CD4-positive, alpha-beta T cell treated with Interferon alpha-2 for 1 hour (primary cell): ENCODE results near the gene RTF2.

Source experiments
- DNase-seq, 2 donors: peaks; one replicate each; pipeline ENCODE4 v3.0.0-alpha.2; 2020 to 2022

The RTF2 gene

GRCh38 chr20:56468316-56469076, at the start of gene RTF2:
TSS of gene RTF2 (plus strand) at chr20:56468627. CDS start at chr20:56468698, 71 bp downstream.
- DNase-seq: peak; percentile 95 to 97

GRCh38 chr20:56420028-56420427, 48.4 kb upstream of the RTF2 start:
- DNase-seq: no peak

DNA sequence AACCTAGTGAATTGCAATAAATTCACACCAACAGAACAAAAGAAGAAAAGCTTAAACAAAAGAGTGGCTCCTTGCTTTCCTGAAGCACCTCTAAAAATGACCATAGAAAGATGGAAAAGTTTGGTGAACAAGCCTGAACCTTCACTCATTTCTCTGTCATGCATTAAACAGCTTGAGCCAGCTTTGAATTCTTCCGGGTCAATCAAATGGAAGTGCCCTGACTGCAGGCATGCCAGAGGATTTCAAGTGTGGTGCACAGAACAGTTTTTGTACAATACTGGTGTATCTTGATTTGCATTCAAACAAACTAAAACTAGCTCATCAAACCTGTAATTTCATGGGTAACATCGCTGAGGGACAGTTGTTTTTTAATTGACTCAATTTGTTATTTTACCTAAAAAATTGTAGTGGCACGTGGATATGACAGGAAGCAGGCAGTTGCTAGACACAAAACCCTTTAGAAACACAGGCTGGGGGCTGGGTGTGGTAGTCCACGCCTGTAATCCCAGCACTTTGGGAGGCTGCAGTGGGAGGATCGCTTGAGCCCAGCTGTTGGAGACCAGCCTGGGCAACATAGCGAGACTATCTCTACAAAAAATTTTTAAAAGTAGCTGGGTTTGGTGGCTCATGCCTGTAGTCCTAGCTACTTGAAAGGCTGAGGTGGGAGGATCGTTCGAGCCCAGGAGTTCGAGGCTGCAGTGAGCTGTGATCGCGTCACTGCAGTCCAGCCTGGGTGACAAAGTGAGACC, 47.3 kb upstream of the RTF2 start:
- no peak for DNase-seq

- no peak for DNase-seq
Measured at GRCh38 chr20:56422076-56422823, 46.2 kb upstream of the RTF2 start.

DNA sequence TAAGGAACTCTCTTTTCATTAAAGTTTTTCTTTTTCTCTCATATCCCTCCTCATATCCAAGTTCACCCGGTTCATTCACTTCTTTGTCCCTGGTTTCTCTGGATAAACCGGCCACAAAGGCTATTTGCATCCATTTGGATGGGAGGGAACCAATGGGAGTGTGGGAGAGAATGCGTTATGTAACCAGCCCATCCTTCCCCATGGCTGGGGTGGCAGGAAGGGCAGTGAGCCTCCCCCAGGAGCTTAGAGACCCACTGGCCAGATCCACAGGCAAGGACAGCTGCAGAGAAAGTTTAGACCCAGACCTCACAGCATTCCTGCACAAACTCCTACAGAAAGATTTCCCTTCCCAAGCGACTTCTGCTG, 45.6 kb upstream of the RTF2 start:
- DNase-seq: no peak

- DNase-seq: no peak
Measured at GRCh38 chr20:56423211-56423610, 45.2 kb upstream of the RTF2 start.

DNA sequence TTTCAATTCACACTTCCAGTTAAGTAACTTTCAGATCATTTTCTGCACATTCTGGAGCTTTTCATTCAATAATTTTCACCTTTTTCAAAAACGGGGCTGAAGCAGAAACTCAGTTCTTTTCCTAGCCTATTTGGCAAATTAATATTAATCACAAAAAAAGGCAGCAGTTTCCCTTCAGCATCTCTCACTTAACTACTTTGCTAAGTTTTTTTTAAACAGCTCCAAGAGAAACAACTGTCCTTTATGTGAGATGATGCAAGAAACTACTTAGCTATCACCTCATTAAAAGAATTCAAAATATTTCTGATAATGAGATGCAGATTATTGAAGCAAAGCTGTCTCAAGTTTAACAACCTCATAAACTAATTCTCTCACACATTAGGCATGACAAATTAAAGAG, 44.5 kb upstream of the RTF2 start:
- DNase-seq: no peak

GRCh38 chr20:56424931-56425330, 43.5 kb upstream of the RTF2 start:
- no peak for DNase-seq

DNA sequence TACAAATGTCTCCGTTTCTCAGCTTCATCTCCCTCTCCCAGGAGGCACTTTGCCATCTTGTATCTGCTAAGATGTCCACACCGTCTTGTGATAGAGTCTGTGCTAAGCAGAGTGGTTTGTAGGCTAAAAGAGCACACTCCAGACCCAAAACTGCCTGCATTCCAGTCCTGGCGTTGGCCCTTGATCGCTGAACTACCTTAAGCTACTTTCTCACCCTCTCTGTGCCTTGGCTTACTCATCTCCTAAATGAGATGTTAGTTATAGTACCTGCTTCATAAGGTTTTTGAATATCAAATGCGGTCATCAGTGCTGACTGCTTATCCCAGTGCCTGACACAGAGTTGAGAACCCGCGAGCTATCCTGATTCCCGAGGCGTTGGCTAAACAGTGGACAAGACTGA, 42.4 kb upstream of the RTF2 start:
- no peak for DNase-seq

DNA sequence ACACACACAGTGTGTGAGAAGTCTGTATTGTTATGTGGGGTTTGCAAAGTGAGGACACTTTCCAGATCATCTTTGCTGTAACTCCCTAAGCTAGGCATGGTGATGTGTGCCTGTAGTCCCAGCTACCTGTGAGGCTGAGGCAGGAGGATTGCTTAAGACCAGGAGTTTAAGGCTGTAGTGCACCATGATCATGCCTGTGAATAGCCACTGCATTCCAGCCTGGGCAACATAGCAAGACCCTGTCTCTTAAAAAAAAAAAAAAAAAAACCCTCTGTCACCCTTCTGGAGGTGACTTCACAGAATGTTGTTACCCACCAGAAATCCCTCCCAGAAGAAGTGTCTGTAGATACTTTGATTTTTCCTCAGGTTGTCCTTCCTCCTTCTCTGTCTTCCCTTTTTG, 41.5 kb upstream of the RTF2 start:
- DNase-seq: no peak

GRCh38 chr20:56427797-56428196, 40.6 kb upstream of the RTF2 start:
- DNase-seq: no peak

- no peak for DNase-seq
Measured at GRCh38 chr20:56428410-56428809, 40.0 kb upstream of the RTF2 start.

DNA sequence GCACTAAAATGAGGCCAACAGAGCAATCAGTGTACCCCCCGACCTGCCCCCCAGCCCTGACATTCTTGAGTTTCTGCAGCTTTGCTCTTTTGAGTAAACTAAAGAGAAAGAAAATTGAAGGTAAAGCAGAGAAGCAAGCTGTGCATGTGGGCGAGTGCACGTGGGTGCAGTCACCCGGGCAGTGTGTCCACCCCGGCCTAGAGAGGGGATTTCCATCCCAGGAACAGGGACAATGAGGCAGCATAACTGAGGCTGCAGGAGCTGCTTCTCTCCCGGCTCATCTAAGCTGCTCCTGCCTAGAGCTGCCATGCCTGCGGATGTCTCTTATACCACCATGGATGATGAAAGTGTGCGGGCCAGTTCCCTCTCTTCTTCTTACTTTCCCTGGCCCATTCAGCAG, 39.5 kb upstream of the RTF2 start:
- no peak for DNase-seq

DNA sequence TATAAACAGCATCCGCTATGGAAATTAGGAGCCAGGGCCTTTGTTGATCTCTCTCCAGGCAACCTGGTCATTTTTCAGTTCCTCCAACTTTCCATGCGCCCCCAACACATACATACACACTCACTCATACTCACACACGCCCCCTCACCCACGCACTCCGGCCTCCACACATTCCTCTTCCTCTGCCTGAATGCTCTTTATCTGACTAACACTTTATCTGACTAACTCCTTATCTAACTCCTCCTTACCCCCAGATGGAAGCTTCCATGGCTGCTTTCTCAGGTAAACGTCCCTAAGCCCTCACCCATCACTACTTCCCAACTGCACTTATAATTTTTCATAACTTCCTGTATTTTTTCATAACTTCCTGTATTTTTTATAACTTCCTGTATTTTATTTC, 38.9 kb upstream of the RTF2 start:
- DNase-seq: no peak

GRCh38 chr20:56429941-56430340, 38.5 kb upstream of the RTF2 start:
- DNase-seq: no peak

GRCh38 chr20:56430461-56430860, 38.0 kb upstream of the RTF2 start:
- no peak for DNase-seq

DNA sequence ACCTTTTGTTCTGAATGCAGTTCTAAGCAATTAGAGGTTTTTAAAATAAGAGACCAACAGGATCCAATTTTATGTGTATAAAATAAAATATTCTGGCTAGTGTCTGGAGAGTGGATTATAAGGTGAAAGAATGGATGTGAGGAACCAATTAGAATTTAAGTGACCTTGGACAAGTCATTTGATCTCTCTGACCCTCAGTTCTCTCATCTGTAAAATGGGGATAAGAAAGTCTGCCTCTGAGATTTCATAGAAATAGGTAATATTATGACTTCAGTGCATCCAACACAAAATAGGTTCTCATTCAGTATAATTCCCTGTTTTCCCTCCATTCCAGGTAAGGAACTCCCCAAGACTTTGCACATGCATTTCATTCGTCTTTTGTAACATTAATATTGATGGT, 37.5 kb upstream of the RTF2 start:
- no peak for DNase-seq

GRCh38 chr20:56431471-56431870, 37.0 kb upstream of the RTF2 start:
- DNase-seq: no peak

- no peak for DNase-seq
Measured at GRCh38 chr20:56433221-56433879, 35.1 kb upstream of the RTF2 start.

DNA sequence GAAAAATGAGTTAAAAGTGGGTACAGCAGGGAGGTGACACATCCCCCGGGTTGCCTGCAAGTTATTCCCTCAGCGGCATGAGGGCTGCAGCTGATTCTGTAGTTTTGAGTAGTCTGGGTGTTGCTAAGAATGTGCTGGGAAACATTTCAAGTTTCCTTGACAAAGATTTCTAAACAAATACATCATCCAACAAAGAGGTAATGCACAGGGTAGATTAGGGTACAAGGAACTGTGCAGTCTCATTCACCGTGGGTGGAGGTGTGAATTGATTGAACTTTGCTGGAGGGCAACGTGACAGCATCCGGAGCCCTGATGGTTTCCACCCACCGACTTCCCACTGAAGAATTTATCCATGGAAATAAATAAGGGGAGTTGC, 34.6 kb upstream of the RTF2 start:
- peak in 1 of 2 donors; percentile 39 for DNase-seq

DNA sequence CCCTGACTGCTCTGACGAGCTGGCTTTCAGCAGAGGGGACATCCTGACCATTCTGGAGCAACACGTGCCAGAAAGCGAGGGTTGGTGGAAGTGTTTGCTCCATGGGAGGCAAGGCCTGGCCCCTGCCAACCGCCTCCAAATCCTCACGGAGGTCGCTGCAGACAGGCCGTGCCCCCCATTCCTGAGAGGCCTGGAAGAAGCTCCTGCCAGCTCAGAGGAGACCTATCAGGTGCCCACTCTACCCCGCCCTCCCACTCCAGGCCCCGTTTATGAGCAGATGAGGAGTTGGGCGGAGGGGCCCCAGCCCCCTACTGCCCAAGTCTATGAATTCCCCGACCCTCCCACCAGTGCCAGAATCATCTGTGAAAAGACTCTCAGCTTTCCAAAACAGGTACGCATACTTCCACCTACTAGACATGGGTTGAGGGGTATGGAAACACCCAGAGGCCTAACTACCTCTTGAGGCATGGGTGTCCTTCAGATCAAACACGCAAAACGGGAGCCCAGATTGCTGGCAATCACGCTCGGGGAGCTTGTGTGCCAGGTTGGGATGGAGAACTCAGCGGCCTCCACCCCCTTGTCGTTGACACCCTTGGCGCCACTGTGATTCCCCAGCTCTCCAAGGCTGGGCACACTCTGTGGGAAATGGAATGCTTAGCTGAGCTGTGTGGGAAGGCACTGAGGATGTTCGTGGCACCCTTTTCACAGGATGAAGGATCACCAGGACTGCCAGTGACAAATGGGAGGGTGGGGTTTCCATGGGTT, 31.0 kb upstream of the RTF2 start:
- DNase-seq: no peak

- no peak for DNase-seq
Measured at GRCh38 chr20:56438284-56438683, 30.1 kb upstream of the RTF2 start.
